Ecto neural progenitor cell (in vitro differentiated cells): ENCODE measurements around the gene LENG1.
"Not testable (repeated sequence)": the region's sequence is repeated elsewhere in the genome, so short reads cannot be mapped to it uniquely, and the experiment has no call there.

ENCODE experiments used
- DNase-seq: peaks from one replicate; pipeline ENCODE4 v3.0.0-alpha.2; 2018; ENCODE audit warnings: low spot score

LENG1 gene

GRCh38 chr19:54189735-54190502, 30.4 kb upstream of the LENG1 start:
- peak; percentile 100 for DNase-seq

DNA sequence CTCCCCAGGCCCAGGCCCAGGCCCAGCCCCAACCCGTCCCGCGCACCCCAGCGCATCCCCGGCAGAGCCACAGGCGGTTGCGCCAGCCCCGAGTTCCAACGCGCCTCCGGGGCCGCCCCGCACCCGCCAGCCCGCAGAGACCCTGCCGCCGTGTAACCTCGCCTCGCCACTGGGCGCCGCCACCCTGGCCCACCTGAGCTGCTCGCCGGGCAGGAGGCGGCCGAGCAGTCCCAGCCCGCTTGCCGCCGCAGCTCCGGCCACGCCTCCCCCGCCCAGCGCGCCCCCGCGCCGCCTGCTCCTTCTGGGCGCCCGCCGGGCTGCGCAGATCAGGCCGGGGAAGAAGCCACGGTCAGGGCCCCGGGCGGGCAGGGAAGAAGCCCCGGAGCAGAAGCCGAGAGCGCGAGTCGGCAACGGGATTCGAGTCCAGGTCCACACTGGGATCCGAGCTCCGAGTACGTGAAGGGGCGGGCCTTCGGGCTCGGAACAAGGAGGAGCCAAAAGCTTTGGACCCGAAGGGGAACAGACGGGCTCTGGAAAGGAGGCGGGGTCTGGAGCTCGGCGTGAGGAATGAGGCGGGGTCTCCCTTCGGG, 29.7 kb upstream of the LENG1 start, which contains the start of gene MBOAT7:
Gene MBOAT7 (minus strand): TSS at position 436 of the 590 bp plus-strand sequence. CDS start 1,072 bp downstream, outside the sequence.
- no peak for DNase-seq

- no peak for DNase-seq
These were observed 28.8 kb upstream of the LENG1 start for GRCh38 chr19:54188215-54188871.

DNA sequence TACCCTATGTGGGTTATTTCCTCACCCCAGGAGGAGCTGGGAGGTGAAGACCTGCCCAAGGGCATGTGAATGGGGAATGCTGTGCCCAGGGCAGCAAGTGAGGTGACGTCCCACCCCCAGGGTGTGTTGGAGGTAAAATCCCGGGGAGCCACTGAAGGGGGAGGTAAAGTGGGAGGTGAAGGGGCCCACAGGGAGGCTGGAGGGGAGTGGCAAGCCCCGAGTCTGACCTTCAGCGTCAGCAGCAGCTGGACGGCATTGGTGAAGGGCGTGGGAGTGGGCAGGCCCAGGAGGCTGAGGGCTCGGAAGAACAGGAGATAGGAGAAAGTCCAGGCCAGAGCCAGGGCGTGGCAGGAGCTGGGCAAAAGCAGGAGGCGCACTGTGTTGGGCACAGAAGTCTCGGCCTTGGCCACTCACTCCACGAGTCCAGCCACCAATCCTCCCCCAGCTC, 27.4 kb upstream of the LENG1 start:
- no peak for DNase-seq

DNA sequence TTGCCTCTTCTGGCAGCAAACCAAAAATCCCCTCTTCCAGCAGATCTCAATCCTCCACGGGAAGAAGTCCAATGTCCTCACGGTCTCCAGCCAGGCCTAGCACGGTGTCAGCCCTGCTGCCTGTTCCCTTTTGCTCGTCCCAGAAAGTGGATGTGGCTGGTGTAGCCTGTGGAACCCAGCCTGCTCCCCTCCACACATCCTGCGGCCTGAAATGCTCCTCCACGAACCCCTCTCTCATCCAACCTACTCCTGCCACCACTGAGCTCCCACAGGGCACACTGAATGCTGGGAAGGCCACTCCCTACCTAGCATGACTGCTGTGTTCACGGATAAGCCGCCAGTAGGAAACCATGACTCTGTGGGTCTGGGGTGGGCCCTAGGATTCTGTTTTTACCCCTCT, 26.8 kb upstream of the LENG1 start:
- no peak for DNase-seq

- no peak for DNase-seq
These were observed 23.9 kb upstream of the LENG1 start for GRCh38 chr19:54183431-54183830.

DNA sequence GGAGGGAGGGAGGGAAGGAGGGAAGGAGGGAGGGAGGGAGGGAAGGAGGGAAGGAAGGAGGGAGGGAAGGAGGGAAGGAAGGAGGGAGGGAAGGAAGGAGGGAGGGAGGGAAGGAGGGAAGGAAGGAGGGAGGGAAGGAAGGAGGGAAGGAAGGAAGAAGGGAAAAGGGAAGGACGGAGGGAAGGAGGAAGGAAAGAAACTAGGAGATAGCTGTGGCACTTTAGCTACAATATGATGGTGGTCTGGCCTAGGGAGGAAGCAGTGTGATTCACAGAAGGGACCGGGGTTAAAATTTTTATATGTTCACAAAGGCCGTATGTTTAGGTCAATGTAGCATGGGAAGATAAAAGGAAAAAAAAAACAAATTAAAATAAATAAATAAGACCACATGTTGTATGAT, 22.4 kb upstream of the LENG1 start:
- not testable (repeated sequence) for DNase-seq

DNA sequence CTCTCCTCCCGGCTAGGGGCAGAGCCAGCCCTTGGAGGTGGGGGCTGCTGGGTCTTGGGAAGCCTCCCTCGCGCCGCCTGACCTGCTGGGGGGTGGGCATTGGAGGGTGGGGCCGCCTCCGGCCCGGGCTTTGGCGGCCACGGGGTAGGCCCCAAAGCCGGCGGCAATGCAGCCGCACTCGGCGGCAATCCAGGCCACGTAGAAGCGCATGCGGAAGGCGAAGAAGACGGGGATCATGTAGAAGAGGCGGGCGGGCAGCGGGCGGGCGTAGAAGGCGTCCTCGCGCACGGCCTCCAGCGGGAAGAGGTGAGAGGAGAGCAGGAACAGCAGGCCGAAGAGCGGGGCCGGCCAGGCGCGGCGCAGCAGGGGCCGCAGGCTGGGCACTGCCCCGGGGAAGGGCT, 21.2 kb upstream of the LENG1 start:
- DNase-seq, result no peak

- DNase-seq, result peak; percentile 89
These were observed 20.5 kb upstream of the LENG1 start for GRCh38 chr19:54179921-54180461.

DNA sequence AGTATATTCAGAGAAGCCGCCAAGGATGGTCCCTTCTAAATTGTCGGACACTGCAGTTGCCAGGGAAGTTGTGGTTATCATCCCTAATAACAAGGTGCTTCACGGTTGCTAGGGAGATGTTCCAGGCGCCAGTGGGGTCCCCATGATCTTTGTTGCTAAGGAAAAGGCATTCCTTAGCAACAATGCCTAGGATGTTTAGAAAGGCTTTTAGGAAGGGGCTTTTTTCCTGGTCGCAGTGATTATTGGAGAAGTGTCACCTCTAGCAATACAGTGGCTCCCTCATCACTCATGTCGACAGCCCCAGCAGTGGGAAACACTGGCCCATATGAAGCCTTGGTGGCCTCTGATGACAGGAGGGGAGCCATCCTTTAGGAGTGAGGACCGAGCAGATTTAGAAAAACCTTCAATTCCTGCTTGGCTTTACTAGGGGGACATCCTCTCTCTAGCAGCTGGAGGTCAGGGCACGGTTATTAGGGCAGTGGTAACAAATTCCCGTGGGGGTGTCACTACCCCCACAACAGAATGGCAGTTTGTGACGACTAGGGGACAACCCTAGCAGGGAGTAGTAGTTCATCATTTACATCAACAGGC, 19.8 kb upstream of the LENG1 start:
- DNase-seq, result no peak

DNA sequence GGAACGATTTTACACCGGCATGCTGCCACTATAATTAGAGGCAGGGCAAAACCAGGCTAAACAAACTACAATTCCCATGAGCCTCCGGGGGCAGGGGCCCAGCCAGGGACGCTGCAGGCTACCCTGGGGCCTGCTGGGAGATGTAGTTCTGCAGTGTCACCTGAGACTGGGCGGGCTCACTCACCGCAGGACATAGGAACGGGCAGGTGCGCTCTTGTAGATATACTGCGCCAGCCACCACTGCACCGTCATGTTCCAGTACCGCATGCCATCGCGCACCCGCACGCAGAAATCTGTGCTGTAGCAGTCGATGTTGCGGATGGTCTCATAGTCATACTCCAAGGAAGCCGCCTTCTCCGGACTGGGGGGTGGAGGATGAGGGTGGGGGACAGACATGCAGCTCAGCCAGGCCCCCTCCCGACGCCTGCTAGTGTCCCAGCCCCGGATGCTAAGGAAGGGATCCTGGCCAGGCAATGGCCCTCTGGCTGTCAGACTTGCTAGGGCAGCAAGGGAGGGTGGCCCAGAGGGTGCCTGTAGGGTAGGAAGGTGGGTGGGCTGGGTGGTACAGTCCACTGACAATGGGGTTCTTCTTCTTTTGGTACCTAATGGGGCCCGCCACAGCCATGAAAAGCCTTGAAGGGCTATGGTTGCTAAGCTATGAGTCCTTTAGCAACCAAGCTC, 19.2 kb upstream of the LENG1 start:
- no peak for DNase-seq

DNA sequence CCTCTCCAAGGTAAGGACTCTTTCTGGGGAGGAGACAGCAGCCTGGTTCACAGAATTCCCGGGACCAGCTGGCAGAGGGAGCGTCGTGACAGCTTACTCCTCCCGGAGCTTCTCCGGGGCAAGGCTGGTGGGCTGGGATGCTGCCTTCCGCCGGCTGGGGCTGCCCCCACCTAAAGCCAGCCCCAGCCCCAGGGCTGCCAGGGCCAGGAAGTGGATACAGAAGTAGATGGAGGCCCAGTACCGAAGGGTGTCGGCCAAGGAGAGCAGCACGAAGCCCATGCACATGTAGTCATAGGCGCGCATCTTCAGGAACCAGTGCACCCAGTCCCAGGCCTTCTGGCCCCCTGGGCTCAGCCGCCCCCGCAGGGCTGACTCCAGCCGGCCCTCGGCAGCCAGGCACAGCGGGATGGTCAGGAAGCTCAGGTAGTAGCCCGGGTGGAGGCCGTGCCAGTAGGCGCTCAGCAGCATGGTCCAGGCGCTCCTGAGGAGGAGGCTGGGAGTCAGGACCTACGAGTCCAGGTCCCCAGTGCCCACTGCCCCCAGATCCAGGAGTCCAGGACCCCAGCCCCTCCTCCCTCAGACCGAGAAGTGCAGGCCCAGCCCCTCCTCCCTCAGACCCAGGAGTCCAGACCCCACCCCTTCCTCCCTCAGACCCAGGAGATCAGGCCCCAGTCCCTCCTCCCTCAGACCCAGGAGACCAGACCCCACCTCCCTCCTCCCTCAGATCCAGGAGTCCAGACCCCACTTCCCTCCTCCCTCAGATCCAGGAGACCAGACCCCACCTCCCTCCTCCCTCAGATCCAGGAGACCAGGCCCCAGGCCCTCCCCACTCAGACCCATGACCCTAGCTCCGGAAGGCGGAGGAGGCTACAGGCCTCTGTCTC, 14.7 kb upstream of the LENG1 start:
- no peak for DNase-seq

DNA sequence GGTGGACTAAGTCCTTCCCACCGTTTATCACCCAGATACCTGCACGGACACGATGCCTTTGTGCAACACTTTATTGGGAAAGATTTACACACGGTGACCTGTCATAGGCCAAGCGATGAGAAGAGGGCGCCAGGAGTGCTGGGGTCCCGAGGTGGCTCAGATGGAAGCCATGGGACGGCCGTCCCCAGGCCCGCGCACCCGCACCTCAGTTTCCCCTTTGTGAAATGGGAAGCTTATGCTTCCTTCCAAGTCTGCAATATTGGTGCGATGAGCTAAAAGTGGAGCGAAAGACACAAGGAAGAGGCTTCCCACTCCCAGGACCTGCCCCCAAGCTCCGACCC, 13.8 kb upstream of the LENG1 start:
- DNase-seq, result no peak

- DNase-seq, result peak; percentile 57
These were observed 13.2 kb upstream of the LENG1 start, which contains the start of gene TMC4 for GRCh38 chr19:54172471-54173358. TSS of gene TMC4 (minus strand) at chr19:54173160. CDS start at chr19:54173117, 43 bp downstream.

DNA sequence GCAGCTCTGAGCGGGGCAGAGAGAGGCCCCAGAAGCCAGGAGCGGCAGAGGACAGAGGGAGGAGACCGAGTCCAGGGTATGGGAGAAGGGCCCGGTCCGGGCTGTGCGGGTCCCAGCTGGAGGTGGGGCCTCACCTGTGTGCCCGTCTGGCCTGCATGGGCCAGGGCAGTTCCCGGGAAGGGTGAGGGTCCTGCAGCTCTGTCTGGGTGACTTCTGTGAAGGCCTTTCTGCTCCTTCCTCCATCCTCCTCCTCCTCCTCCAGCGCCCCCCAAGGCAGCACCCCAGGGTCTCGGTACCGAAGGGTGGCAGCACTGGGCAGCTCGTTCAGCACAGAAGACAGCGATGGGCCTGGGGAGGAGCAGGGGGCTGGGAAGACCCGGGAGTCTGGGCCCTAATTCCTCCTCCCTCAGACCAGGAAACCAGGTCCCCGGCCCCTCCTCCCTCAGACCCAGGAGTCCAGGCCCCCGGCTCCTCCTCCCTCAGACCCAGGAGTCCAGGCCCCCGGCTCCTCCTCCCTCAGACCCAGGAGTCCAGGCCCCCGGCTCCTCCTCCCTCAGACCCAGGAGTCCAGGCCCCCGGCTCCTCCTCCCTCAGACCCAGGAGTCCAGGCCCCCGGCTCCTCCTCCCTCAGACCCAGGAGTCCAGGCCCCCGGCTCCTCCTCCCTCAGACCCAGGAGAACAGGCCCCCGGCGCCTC, 12.4 kb upstream of the LENG1 start:
- peak; percentile 40 for DNase-seq

GRCh38 chr19:54169149-54169740, 9.7 kb upstream of the LENG1 start:
- no peak for DNase-seq

- DNase-seq, result peak; percentile 94
These were observed 8.8 kb upstream of the LENG1 start for GRCh38 chr19:54168174-54168917.

- no peak for DNase-seq
These were observed 5.7 kb upstream of the LENG1 start for GRCh38 chr19:54165222-54165621.
